ENCODE results near the gene OPCML. TPM values are rescaled to one million over a fixed set of nuclear protein-coding genes. Genes with fewer than 3 reads are reported as not detected.

Gene OPCML
- total RNA-seq, 2 donors from 2014 or later, result under 0.01 TPM; not detected in 1

GRCh38 chr11:133552938-133553337 is 20.6 kb upstream of the OPCML start:
- Histone ChIP-seq H3K4me1 (no peaks in the 10 kb centered on the region), H3K27ac (no peak overlapping the region), H3K36me3 (replicated peaks in 1 of 2; ENCODE audit: insufficient read depth in 1 of 2, low read depth in 2 of 2) (no peaks in the 10 kb centered on the region), H3K4me3 (no peak overlapping the region), H3K9me3 (no peaks in the 10 kb centered on the region), H3K27me3 (no peaks in the 10 kb centered on the region)
- TF ChIP-seq, protein P1, sequence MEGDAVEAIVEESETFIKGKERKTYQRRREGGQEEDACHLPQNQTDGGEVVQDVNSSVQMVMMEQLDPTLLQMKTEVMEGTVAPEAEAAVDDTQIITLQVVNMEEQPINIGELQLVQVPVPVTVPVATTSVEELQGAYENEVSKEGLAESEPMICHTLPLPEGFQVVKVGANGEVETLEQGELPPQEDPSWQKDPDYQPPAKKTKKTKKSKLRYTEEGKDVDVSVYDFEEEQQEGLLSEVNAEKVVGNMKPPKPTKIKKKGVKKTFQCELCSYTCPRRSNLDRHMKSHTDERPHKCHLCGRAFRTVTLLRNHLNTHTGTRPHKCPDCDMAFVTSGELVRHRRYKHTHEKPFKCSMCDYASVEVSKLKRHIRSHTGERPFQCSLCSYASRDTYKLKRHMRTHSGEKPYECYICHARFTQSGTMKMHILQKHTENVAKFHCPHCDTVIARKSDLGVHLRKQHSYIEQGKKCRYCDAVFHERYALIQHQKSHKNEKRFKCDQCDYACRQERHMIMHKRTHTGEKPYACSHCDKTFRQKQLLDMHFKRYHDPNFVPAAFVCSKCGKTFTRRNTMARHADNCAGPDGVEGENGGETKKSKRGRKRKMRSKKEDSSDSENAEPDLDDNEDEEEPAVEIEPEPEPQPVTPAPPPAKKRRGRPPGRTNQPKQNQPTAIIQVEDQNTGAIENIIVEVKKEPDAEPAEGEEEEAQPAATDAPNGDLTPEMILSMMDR (IDR thresholded peaks at IDR 0.05), result no peak
- no peak for TF ChIP-seq POLR2A (IDR thresholded peaks at IDR 0.05)
- DNase-seq (no peak), ATAC-seq (no peak)
- 65 to 80% methylated on average over 6 of the region's 6 CpGs for WGBS, 2 donors
- intact Hi-C loops (cut with DNase I), result no loop called here

- Histone ChIP-seq H3K9me3 (no peaks in the 10 kb centered on the region), H3K27ac (no peak overlapping the region), H3K4me3 (no peak overlapping the region), H3K4me1 (no peaks in the 10 kb centered on the region), H3K36me3 (replicated peaks in 1 of 2; ENCODE audit: insufficient read depth in 1 of 2, low read depth in 2 of 2) (no peaks in the 10 kb centered on the region), H3K27me3 (no peaks in the 10 kb centered on the region)
- no peak for TF ChIP-seq POLR2A (IDR thresholded peaks at IDR 0.05)
- TF ChIP-seq, protein P1 (IDR thresholded peaks at IDR 0.05), result no peak
- 60 to 73% methylated on average over 5 of the region's 5 CpGs for WGBS, 2 donors
- intact Hi-C loops (cut with DNase I), result no loop called here
- ATAC-seq (no peak), DNase-seq (no peak)
Observed at GRCh38 chr11:133551064-133551463, 18.8 kb upstream of the OPCML start.

DNA sequence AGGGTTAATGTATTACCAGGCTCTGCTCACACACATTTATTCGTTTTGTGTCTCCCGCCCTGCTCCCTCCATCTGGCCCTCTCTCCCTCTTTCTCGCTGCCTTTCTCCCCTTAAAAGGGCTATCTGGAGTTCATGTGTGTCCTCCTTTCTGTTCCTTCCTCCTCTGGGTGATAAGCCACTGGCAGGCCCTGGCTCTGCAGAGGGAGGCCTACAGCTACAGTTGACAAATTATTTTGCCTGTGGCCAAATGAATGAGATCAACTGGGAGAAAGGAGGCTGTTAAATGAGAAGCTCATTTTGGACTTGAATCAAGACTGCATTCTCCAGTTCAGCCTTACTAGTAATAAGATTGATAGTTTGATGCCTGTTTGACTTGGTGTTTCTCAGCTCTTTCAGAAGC is 17.5 kb upstream of the OPCML start:
- no peaks in the 10 kb centered on the region for H3K36me3 ChIP-seq (replicated peaks in 1 of 2; ENCODE audit: insufficient read depth in 1 of 2, low read depth in 2 of 2)
- TF ChIP-seq, protein P1 (IDR thresholded peaks at IDR 0.05), result no peak
- TF ChIP-seq POLR2A (IDR thresholded peaks at IDR 0.05), result no peak
- ATAC-seq, result no peak
- H3K9me3 ChIP-seq, result no peaks in the 10 kb centered on the region
- DNase-seq, result no peak
- H3K27ac ChIP-seq, result no peak overlapping the region
- intact Hi-C loops (cut with DNase I), result no loop called here
- H3K4me3 ChIP-seq, result no peak overlapping the region
- no peaks in the 10 kb centered on the region for H3K27me3 ChIP-seq
- 18 to 37% methylated on average over 3 of the region's 3 CpGs for WGBS, 2 donors
- H3K4me1 ChIP-seq, result no peaks in the 10 kb centered on the region

GRCh38 chr11:133548641-133549040 is 16.3 kb upstream of the OPCML start:
- H3K4me3 ChIP-seq, result no peak overlapping the region
- ATAC-seq, result no peak
- no peaks in the 10 kb centered on the region for H3K9me3 ChIP-seq
- DNase-seq, result no peak
- whole genome bisulfite sequencing, 2 donors, result 80 to 85% methylated on average over 7 of the region's 7 CpGs
- H3K4me1 ChIP-seq, result no peaks in the 10 kb centered on the region
- no peak overlapping the region for H3K27ac ChIP-seq
- no peaks in the 10 kb centered on the region for H3K27me3 ChIP-seq
- intact Hi-C loops (cut with DNase I), result no loop called here
- no peaks in the 10 kb centered on the region for H3K36me3 ChIP-seq (replicated peaks in 1 of 2; ENCODE audit: insufficient read depth in 1 of 2, low read depth in 2 of 2)
- TF ChIP-seq POLR2A (IDR thresholded peaks at IDR 0.05), result no peak
- TF ChIP-seq, protein P1 (IDR thresholded peaks at IDR 0.05), result no peak

DNA sequence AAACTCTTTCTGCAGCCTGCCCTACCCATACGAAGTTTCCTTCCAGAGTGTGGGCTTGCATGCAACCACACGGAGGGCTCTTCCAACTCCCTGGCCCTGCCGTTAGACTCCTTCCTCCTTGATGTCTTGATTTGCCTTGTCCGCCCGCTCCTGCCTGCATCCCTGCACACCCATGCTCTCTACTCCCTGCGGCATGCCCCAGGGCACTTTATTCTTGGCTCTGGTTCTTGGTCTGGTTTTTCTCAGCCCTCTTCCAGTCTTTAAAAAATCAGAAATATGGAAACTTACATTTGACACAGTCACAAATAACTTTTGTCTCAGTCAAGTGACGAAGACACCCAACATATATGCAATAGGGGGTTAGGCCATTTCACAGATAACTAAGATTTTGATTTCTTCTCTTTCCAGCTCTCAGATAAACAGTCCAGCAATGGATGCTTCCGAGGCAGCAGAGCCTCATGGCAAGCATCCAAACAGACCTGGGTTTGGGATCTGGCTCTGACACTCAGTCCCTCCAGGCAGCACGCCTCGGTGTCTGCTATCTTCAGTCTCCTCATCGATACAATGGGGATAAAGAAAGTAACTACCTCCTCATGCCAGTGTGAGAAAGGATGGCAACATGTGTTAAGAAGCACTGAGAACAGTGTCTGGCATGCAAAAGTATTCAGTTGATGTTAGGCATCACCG is 15.7 kb upstream of the OPCML start:
- no peaks in the 10 kb centered on the region for H3K9me3 ChIP-seq
- H3K27ac ChIP-seq, result no peak overlapping the region
- no peaks in the 10 kb centered on the region for H3K4me1 ChIP-seq
- no peak for DNase-seq
- no peak overlapping the region for H3K4me3 ChIP-seq
- intact Hi-C loops (cut with DNase I), result no loop called here
- 64 to 65% methylated on average over 12 of the region's 12 CpGs for WGBS, 2 donors
- no peaks in the 10 kb centered on the region for H3K36me3 ChIP-seq (replicated peaks in 1 of 2; ENCODE audit: insufficient read depth in 1 of 2, low read depth in 2 of 2)
- no peak for ATAC-seq
- TF ChIP-seq, protein P1 (IDR thresholded peaks at IDR 0.05), result no peak
- no peak for TF ChIP-seq POLR2A (IDR thresholded peaks at IDR 0.05)
- H3K27me3 ChIP-seq, result no peaks in the 10 kb centered on the region
